Neural cell (in vitro differentiated cells): ENCODE results near the gene RFESD. TPM values are rescaled to one million over a fixed set of nuclear protein-coding genes. Genes with fewer than 3 reads are reported as not detected.
"Not testable (repeated sequence)": the region's sequence is repeated elsewhere in the genome, so short reads cannot be mapped to it uniquely, and the experiment has no call there.

ENCODE experiments used
- H2AFZ ChIP-seq: fragments of 200-600, 300-800 bp; sonication (generic), shearing (Covaris generic); 2 replicates; pipeline ENCODE4 v1.6.0; 2014; ENCODE audit warnings: low read depth, mild to moderate bottlenecking, antibody characterized with exemption, low read length, moderate library complexity
- H3F3A ChIP-seq: fragments of 200-600 bp; shearing (Covaris generic); 2 replicates; pipeline ENCODE4 v1.6.1; 2016; ENCODE audit warnings: mild to moderate bottlenecking, moderate library complexity, mixed read lengths, antibody characterized with exemption, low read length; ENCODE audit not compliant: insufficient read depth, poor library complexity, severe bottlenecking
- H3K27ac ChIP-seq: fragments of 200-600, 300-800 bp; sonication (generic), shearing (Covaris generic); 2 replicates; pipeline ENCODE4 v1.5.1; 2014; ENCODE audit warnings: mild to moderate bottlenecking, low read length, moderate library complexity
- H3K27me3 ChIP-seq: fragments of 300-800, 200-600 bp; sonication (generic), shearing (Covaris generic); 2 replicates; pipeline ENCODE4 v1.6.0; 2014; ENCODE audit warnings: mild to moderate bottlenecking, low read depth, low read length, moderate library complexity; ENCODE audit not compliant: insufficient read depth
- H3K36me3 ChIP-seq: fragments of 300-800, 200-600 bp; sonication (generic), shearing (Covaris generic); 2 replicates; pipeline ENCODE4 v1.5.1; 2014; ENCODE audit warnings: mild to moderate bottlenecking, antibody characterized with exemption, low read length, moderate library complexity; ENCODE audit not compliant: insufficient read depth
- H3K4me2 ChIP-seq: fragments of 300-800, 200-600 bp; sonication (generic), shearing (Covaris generic); 2 replicates; pipeline ENCODE4 v1.6.0; 2014; ENCODE audit warnings: mild to moderate bottlenecking, low read length
- H3K4me3 ChIP-seq: fragments of 300-800, 200-600 bp; sonication (generic), shearing (Covaris generic); 2 replicates; pipeline ENCODE4 v1.5.1; 2014; ENCODE audit warnings: mild to moderate bottlenecking, low read length, moderate library complexity
- H3K79me2 ChIP-seq: fragments of 200-600 bp; shearing (Covaris generic); replicated peaks from 2 replicates; pipeline ENCODE4 v1.6.0; 2014; ENCODE audit warnings: mild to moderate bottlenecking, low read length, moderate library complexity; ENCODE audit not compliant: insufficient read depth
- H3K9ac ChIP-seq: fragments of 300-800, 200-600 bp; sonication (generic), shearing (Covaris generic); 2 replicates; pipeline ENCODE4 v1.6.1; 2016; ENCODE audit warnings: mild to moderate bottlenecking, low read length, mixed read lengths
- H3K9me2 ChIP-seq: fragments of 200-600 bp; shearing (Covaris generic); 2 replicates; pipeline ENCODE4 v1.6.1; 2016; ENCODE audit warnings: mild to moderate bottlenecking, low read length, mixed read lengths; ENCODE audit not compliant: insufficient read depth
- H3K9me3 ChIP-seq: fragments of 200-600, 300-800 bp; sonication (generic), shearing (Covaris generic); 2 replicates; pipeline ENCODE4 v1.6.1; 2016; ENCODE audit warnings: mild to moderate bottlenecking, mixed run types, low read length, moderate library complexity, mixed read lengths
- H4K20me1 ChIP-seq: fragments of 200-600 bp; shearing (Covaris generic); 2 replicates; pipeline ENCODE4 v1.6.1; 2016; ENCODE audit warnings: mild to moderate bottlenecking, mixed run types; ENCODE audit not compliant: insufficient read depth
- EP300 ChIP-seq: fragments of 450-650 bp; conservative IDR thresholded peaks from 2 replicates; pipeline ENCODE4 v1.6.1; 2014; ENCODE audit warnings: antibody characterized with exemption, mild to moderate bottlenecking, moderate library complexity; ENCODE audit not compliant: poor library complexity, severe bottlenecking
- EZH2 ChIP-seq: fragments of 200-600, 300-800 bp; shearing (Covaris generic), sonication (generic); IDR thresholded peaks from 2 replicates; pipeline ENCODE4 v1.6.1; 2014; ENCODE audit warnings: antibody characterized with exemption, low read length, borderline replicate concordance, mild to moderate bottlenecking; ENCODE audit not compliant: insufficient read depth, poor library complexity, severe bottlenecking
- MXI1 ChIP-seq: fragments of 450-650 bp; conservative IDR thresholded peaks from 2 replicates; pipeline ENCODE4 v1.6.1; 2014; ENCODE audit warnings: antibody characterized with exemption, mild to moderate bottlenecking; ENCODE audit not compliant: poor library complexity, severe bottlenecking
- RAD21 ChIP-seq: fragments of 450-650 bp; conservative IDR thresholded peaks from 2 replicates; pipeline ENCODE4 v1.6.1; 2014; ENCODE audit warnings: antibody characterized with exemption, mild to moderate bottlenecking, moderate library complexity
- REST ChIP-seq: IDR thresholded peaks from 2 replicates; pipeline ENCODE4 v1.6.1; 2012; ENCODE audit warnings: borderline replicate concordance
- SMC3 ChIP-seq: fragments of 450-650 bp; conservative IDR thresholded peaks from 2 replicates; pipeline ENCODE4 v1.6.1; 2014; ENCODE audit warnings: antibody characterized with exemption, mild to moderate bottlenecking, moderate library complexity; ENCODE audit not compliant: poor library complexity
- TAF1 ChIP-seq: IDR thresholded peaks from 2 replicates; pipeline ENCODE4 v1.6.1; 2012; ENCODE audit warnings: low read depth
- polyA plus RNA-seq: library from polyadenylated mRNA; depleted of rRNA; stranded (reverse); fragments of >200 nt; gene quantifications from 2 replicates; pipeline ENCODE4 v1.2.3, GENCODE V29; 2014

RFESD gene
- polyA plus RNA-seq, 1 donor from 2014 or later: not detected

- Histone ChIP-seq H3K36me3 (no peaks in the 10 kb centered on the region), H3K9ac (no peak overlapping the region), H3K4me2 (no peak overlapping the region), H3F3A (no peaks in the 10 kb centered on the region), H3K4me3 (no peak overlapping the region), H2AFZ (no peak overlapping the region), H3K9me3 (no peaks in the 10 kb centered on the region), H3K27ac (no peak overlapping the region), H4K20me1 (no peaks in the 10 kb centered on the region), H3K79me2 (no peaks in the 10 kb centered on the region), H3K9me2 (no peaks in the 10 kb centered on the region), H3K27me3 (no peaks in the 10 kb centered on the region)
- TF ChIP-seq RAD21: no peak
- TF ChIP-seq MXI1: no peak
- TF ChIP-seq TAF1: no peak
- TF ChIP-seq EZH2: no peak
- TF ChIP-seq REST: no peak
- TF ChIP-seq EP300: no peak
These were observed 15.2 kb upstream of the RFESD start for GRCh38 chr5:95631255-95631958.

GRCh38 chr5:95631991-95632675, 14.4 kb upstream of the RFESD start:
- TF ChIP-seq SMC3: no peak
- Histone ChIP-seq H3K4me2 (no peak overlapping the region), H3K9me2 (no peaks in the 10 kb centered on the region)

GRCh38 chr5:95632942-95633341, 13.6 kb upstream of the RFESD start:
- not testable (repeated sequence) for H3K79me2 ChIP-seq, H3F3A ChIP-seq, H3K4me3 ChIP-seq, H2AFZ ChIP-seq, H3K27ac ChIP-seq, H3K4me2 ChIP-seq, H3K36me3 ChIP-seq, H3K27me3 ChIP-seq, H4K20me1 ChIP-seq, H3K9me2 ChIP-seq, H3K9ac ChIP-seq, H3K9me3 ChIP-seq

More at GRCh38 chr5:95631991-95632675, 14.4 kb upstream of the RFESD start:
- Histone ChIP-seq H3K79me2 (no peaks in the 10 kb centered on the region), H2AFZ (no peak overlapping the region), H3F3A (no peaks in the 10 kb centered on the region), H3K4me3 (no peak overlapping the region), H3K27ac (no peak overlapping the region), H3K36me3 (no peaks in the 10 kb centered on the region), H3K9ac (no peak overlapping the region), H3K9me3 (no peaks in the 10 kb centered on the region), H3K27me3 (no peaks in the 10 kb centered on the region), H4K20me1 (no peaks in the 10 kb centered on the region)
